RWPE2 (cell line): Measurements from ENCODE around the gene BAZ2B.

Experiments used
- ATAC-seq: fragments of 200-7000 bp; cut with Tn5 transposase; 3 replicates; pipeline ENCODE4 v1.9.1; 2021; ENCODE audit warnings: low read depth
- DNase-seq: peaks from one replicate; pipeline ENCODE4 v3.0.0-alpha.2; 2020; ENCODE audit warnings: low spot score
- H3K27ac ChIP-seq: fragments of 450-650 bp; 2 replicates; pipeline ENCODE4 v1.5.1; 2017; ENCODE audit warnings: mild to moderate bottlenecking; ENCODE audit not compliant: poor library complexity, severe bottlenecking
- H3K27me3 ChIP-seq: fragments of 250-450 bp; sonication (Bioruptor Pico); 2 replicates; pipeline ENCODE4 v1.5.1; 2021; ENCODE audit warnings: mild to moderate bottlenecking, moderate library complexity; ENCODE audit not compliant: insufficient read depth, poor library complexity, severe bottlenecking
- H3K36me3 ChIP-seq: fragments of 250-450 bp; sonication (Bioruptor Pico); 2 replicates; pipeline ENCODE4 v1.5.1; 2020; ENCODE audit warnings: low read depth, mild to moderate bottlenecking, moderate library complexity
- H3K4me1 ChIP-seq: fragments of 250-450 bp; sonication (Bioruptor Pico); 2 replicates; pipeline ENCODE4 v1.5.1; 2021; ENCODE audit warnings: mild to moderate bottlenecking, moderate library complexity; ENCODE audit not compliant: insufficient read depth, poor library complexity, severe bottlenecking
- H3K4me3 ChIP-seq: fragments of 250-450 bp; sonication (Bioruptor Pico); 2 replicates; pipeline ENCODE4 v1.5.1; 2021; ENCODE audit warnings: mild to moderate bottlenecking, moderate library complexity; ENCODE audit not compliant: severe bottlenecking
- H3K9me3 ChIP-seq: fragments of 250-450 bp; sonication (Bioruptor Pico); 2 replicates; pipeline ENCODE4 v1.5.1; 2021; ENCODE audit warnings: mild to moderate bottlenecking, moderate library complexity; ENCODE audit not compliant: severe bottlenecking
- TF ChIP-seq, protein P1 (sequence below): fragments of 450-650 bp; IDR thresholded peaks from one replicate; pipeline ENCODE4 v1.5.1; 2017; ENCODE audit warnings: mild to moderate bottlenecking, moderate library complexity; ENCODE audit not compliant: poor library complexity, severe bottlenecking

Gene BAZ2B

DNA sequence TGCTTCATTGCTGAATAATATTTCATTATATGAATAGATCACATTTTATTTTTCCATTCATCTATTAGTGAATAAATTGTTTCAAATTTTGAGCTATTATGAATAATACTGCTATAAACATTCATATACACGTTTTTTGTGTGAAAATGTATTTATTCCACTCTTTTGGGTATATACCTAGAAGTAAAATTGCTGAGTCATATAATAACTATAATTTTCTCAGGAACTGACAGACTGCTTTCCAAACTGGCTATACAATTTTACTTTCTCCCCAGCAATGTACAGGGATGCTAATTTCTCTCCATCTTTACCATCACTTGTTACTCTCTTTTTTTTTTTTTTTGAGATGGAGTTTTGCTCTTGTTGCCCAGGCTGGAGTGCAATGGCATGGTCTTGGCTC is 35.5 kb upstream of the BAZ2B start:
- no peak overlapping the region for H3K27ac ChIP-seq
- no peak overlapping the region for H3K4me3 ChIP-seq
- ATAC-seq (no peak), DNase-seq (no peak)
- TF ChIP-seq, protein P1, sequence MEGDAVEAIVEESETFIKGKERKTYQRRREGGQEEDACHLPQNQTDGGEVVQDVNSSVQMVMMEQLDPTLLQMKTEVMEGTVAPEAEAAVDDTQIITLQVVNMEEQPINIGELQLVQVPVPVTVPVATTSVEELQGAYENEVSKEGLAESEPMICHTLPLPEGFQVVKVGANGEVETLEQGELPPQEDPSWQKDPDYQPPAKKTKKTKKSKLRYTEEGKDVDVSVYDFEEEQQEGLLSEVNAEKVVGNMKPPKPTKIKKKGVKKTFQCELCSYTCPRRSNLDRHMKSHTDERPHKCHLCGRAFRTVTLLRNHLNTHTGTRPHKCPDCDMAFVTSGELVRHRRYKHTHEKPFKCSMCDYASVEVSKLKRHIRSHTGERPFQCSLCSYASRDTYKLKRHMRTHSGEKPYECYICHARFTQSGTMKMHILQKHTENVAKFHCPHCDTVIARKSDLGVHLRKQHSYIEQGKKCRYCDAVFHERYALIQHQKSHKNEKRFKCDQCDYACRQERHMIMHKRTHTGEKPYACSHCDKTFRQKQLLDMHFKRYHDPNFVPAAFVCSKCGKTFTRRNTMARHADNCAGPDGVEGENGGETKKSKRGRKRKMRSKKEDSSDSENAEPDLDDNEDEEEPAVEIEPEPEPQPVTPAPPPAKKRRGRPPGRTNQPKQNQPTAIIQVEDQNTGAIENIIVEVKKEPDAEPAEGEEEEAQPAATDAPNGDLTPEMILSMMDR = no peak
- no peaks in the 10 kb centered on the region for H3K4me1 ChIP-seq
- no peaks in the 10 kb centered on the region for H3K36me3 ChIP-seq
- H3K9me3 ChIP-seq = no peaks in the 10 kb centered on the region
- no peaks in the 10 kb centered on the region for H3K27me3 ChIP-seq

DNA sequence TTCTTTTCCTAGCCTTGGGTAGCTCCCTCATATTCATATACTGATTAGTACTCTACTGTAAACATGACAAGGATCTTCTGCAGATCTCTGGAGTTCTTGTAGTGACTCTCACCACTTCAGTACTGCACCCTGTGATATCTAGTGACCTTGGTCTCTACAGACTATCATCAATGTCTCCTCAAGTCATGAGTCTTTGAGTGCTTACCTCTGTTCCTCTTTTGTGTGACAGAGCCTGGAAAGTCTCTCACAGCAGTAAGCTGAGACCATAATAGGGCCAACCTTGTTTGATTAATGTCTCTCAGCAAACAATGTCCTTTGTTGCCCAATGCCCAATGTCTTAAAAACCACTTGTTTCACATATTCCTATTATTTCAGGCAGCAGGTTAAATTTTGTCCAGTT is 34.2 kb upstream of the BAZ2B start:
- H3K27me3 ChIP-seq = no peaks in the 10 kb centered on the region
- DNase-seq = no peak
- H3K9me3 ChIP-seq = no peaks in the 10 kb centered on the region
- H3K4me3 ChIP-seq = no peak overlapping the region
- H3K36me3 ChIP-seq = no peaks in the 10 kb centered on the region
- no peak for ATAC-seq
- TF ChIP-seq, protein P1 = no peak
- no peak overlapping the region for H3K27ac ChIP-seq
- no peaks in the 10 kb centered on the region for H3K4me1 ChIP-seq

DNA sequence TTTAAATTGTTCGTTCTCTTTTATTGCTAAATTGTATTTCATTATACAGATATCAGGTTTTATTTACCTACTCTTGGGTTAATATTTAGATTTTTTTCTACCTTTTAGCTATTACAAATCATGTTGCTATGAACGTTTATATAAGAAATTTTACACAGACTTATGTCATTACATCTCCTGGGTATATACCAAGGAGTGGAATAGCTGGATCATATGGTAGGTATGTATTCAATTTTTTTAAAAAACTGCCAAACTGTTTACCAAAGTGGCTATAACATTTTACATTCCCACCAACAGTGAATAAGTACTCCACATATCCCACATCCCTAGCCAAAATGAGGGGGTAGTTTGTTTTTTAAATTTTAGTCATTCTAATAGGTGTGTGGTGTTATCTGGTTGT is 32.3 kb upstream of the BAZ2B start:
- no peaks in the 10 kb centered on the region for H3K4me1 ChIP-seq
- TF ChIP-seq, protein P1 = no peak
- no peak overlapping the region for H3K27ac ChIP-seq
- H3K9me3 ChIP-seq = no peaks in the 10 kb centered on the region
- H3K4me3 ChIP-seq = no peak overlapping the region
- ATAC-seq (no peak), DNase-seq (no peak)
- no peaks in the 10 kb centered on the region for H3K36me3 ChIP-seq
- H3K27me3 ChIP-seq = no peaks in the 10 kb centered on the region

DNA sequence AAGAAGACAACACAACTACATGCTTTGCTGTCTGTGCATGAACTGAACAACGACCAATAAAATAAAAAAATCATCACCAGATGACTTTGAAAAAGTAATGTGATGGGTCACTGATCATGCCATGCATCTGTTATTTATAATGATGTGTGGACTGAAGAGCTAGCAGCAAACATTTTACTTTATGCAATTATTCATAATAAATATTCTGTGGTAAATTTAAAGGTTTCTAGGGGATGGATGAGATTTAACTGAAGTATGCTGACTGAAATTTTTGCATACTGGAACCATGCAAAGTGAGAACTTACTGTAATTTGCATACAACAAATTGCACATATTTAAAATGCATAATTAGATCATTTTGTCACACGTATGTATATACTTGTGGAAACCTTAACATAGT is 31.3 kb upstream of the BAZ2B start:
- Histone ChIP-seq H3K9me3 (no peaks in the 10 kb centered on the region), H3K4me3 (no peak overlapping the region), H3K27ac (no peak overlapping the region), H3K27me3 (no peaks in the 10 kb centered on the region), H3K36me3 (no peaks in the 10 kb centered on the region), H3K4me1 (no peaks in the 10 kb centered on the region)
- DNase-seq (no peak), ATAC-seq (no peak)
- TF ChIP-seq, protein P1 = no peak

DNA sequence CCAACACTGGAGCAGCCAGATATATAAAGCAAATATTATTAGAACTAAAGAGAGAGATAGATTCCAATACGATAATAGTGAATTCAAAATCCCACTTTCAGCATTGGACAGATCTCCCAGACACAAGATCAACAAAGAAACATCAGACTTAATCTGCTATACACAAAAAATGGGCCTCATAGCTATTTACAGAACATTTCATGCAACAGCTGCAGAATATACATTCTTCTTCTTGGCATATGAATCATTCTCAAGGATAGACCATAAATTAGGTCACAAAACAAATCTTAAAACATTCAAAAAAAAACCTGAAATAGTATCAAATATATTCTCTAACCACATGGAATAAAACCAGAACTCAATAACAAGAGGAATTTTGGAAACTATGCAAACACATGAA is 23.8 kb upstream of the BAZ2B start:
- Histone ChIP-seq H3K9me3 (peaks cover 6% of the 10 kb centered on the region), H3K36me3 (peaks cover 6% of the 10 kb centered on the region; the same call in 1 of the 2 replicates), H3K27me3 (no peaks in the 10 kb centered on the region), H3K4me3 (no peak overlapping the region), H3K4me1 (peaks cover 17% of the 10 kb centered on the region), H3K27ac (peak overlapping the region; percentile 96)
- TF ChIP-seq, protein P1 = no peak
- DNase-seq = no peak
- no peak for ATAC-seq
